HEK293 (cell line): ENCODE measurements around the gene LRRC8B.

Source experiments
- GLIS2 ChIP-seq: fragments of 450-650 bp; formaldehyde crosslinking; IDR thresholded peaks from 2 replicates; pipeline ENCODE4 v1.5.1; 2016; ENCODE audit warnings: missing biosample characterization, missing genetic modification characterization
- IKZF3 ChIP-seq: fragments of 450-650 bp; IDR thresholded peaks from 2 replicates; pipeline ENCODE4 v1.5.0; 2018; ENCODE audit warnings: missing biosample characterization, mild to moderate bottlenecking, missing genetic modification characterization, moderate library complexity
- KLF10 ChIP-seq: fragments of 450-650 bp; IDR thresholded peaks from 2 replicates; pipeline ENCODE4 v1.5.1; 2018; ENCODE audit warnings: missing biosample characterization, mild to moderate bottlenecking, missing genetic modification characterization
- KLF9 ChIP-seq: fragments of 450-650 bp; formaldehyde crosslinking; IDR thresholded peaks from 2 replicates; pipeline ENCODE4 v1.5.1; 2016; ENCODE audit warnings: missing biosample characterization, missing genetic modification characterization, low read depth
- MEIS1 ChIP-seq: sonication (generic); formaldehyde crosslinking; IDR thresholded peaks from 2 replicates; pipeline ENCODE4 v1.8.1; 2022; ENCODE audit warnings: missing genetic modification reagents, mild to moderate bottlenecking, borderline replicate concordance
- OVOL3 ChIP-seq: fragments of 450-650 bp; formaldehyde crosslinking; IDR thresholded peaks from 2 replicates; pipeline ENCODE4 v1.5.1; 2016; ENCODE audit warnings: missing biosample characterization, missing genetic modification characterization
- SP3 ChIP-seq: fragments of 450-650 bp; formaldehyde crosslinking; IDR thresholded peaks from 2 replicates; pipeline ENCODE4 v1.5.1; 2016; ENCODE audit warnings: missing biosample characterization, missing genetic modification characterization
- WT1 ChIP-seq: fragments of 450-650 bp; formaldehyde crosslinking; IDR thresholded peaks from 2 replicates; pipeline ENCODE4 v1.5.1; 2016; ENCODE audit warnings: missing biosample characterization, missing genetic modification characterization
- YY2 ChIP-seq: fragments of 450-650 bp; formaldehyde crosslinking; IDR thresholded peaks from 2 replicates; pipeline ENCODE4 v1.5.1; 2016; ENCODE audit warnings: missing biosample characterization, missing genetic modification characterization
- ZEB2 ChIP-seq: fragments of 450-650 bp; formaldehyde crosslinking; IDR thresholded peaks from 2 replicates; pipeline ENCODE4 v1.5.1; 2016; ENCODE audit warnings: missing biosample characterization, missing genetic modification characterization
- ZIC2 ChIP-seq: fragments of 450-650 bp; formaldehyde crosslinking; IDR thresholded peaks from 2 replicates; pipeline ENCODE4 v1.5.1; 2016; ENCODE audit warnings: missing biosample characterization, missing genetic modification characterization
- ZNF140 ChIP-seq: fragments of 450-650 bp; formaldehyde crosslinking; IDR thresholded peaks from 2 replicates; pipeline ENCODE4 v1.5.1; 2016; ENCODE audit warnings: missing biosample characterization, missing genetic modification characterization
- ZNF2 ChIP-seq: fragments of 450-650 bp; formaldehyde crosslinking; IDR thresholded peaks from 2 replicates; pipeline ENCODE4 v1.5.1; 2016; ENCODE audit warnings: missing biosample characterization, missing genetic modification characterization
- ZNF292 ChIP-seq: fragments of 450-650 bp; formaldehyde crosslinking; IDR thresholded peaks from 2 replicates; pipeline ENCODE4 v1.5.1; 2016; ENCODE audit warnings: low read depth, missing biosample characterization, missing genetic modification characterization, borderline replicate concordance
- ZNF335 ChIP-seq: fragments of 450-650 bp; formaldehyde crosslinking; conservative IDR thresholded peaks from 2 replicates; pipeline ENCODE4 v1.5.1; 2016; ENCODE audit warnings: missing biosample characterization, missing genetic modification characterization
- ZNF341 ChIP-seq: fragments of 450-650 bp; formaldehyde crosslinking; IDR thresholded peaks from 2 replicates; pipeline ENCODE4; 2016; ENCODE audit warnings: low read depth, missing biosample characterization, missing genetic modification characterization
- ZNF354C ChIP-seq: fragments of 450-650 bp; formaldehyde crosslinking; IDR thresholded peaks from 2 replicates; pipeline ENCODE4 v1.5.1; 2016; ENCODE audit warnings: missing biosample characterization, missing genetic modification characterization, low read depth, borderline replicate concordance
- ZNF366 ChIP-seq: fragments of 450-650 bp; formaldehyde crosslinking; conservative IDR thresholded peaks from 2 replicates; pipeline ENCODE4 v1.5.1; 2016; ENCODE audit warnings: missing biosample characterization, missing genetic modification characterization
- ZNF391 ChIP-seq: fragments of 450-650 bp; formaldehyde crosslinking; IDR thresholded peaks from 2 replicates; pipeline ENCODE4 v1.5.1; 2016; ENCODE audit warnings: low read depth, missing biosample characterization, missing genetic modification characterization, borderline replicate concordance
- ZNF394 ChIP-seq: fragments of 450-650 bp; formaldehyde crosslinking; IDR thresholded peaks from 2 replicates; pipeline ENCODE4 v1.5.1; 2016; ENCODE audit warnings: missing biosample characterization, missing genetic modification characterization, mild to moderate bottlenecking, moderate library complexity, borderline replicate concordance
- ZNF423 ChIP-seq: fragments of 450-650 bp; formaldehyde crosslinking; IDR thresholded peaks from 2 replicates; pipeline ENCODE4 v1.5.1; 2016; ENCODE audit warnings: missing biosample characterization, missing genetic modification characterization
- ZNF549 ChIP-seq: fragments of 450-650 bp; IDR thresholded peaks from 2 replicates; pipeline ENCODE4 v1.5.1; 2018; ENCODE audit warnings: missing biosample characterization, missing genetic modification characterization, mild to moderate bottlenecking, inconsistent platforms, moderate library complexity
- ZNF558 ChIP-seq: fragments of 450-650 bp; formaldehyde crosslinking; IDR thresholded peaks from 2 replicates; pipeline ENCODE4 v1.5.1; 2016; ENCODE audit warnings: missing biosample characterization, missing genetic modification characterization
- ZNF596 ChIP-seq: fragments of 450-650 bp; IDR thresholded peaks from 2 replicates; pipeline ENCODE4 v1.5.0; 2018; ENCODE audit warnings: missing biosample characterization, mild to moderate bottlenecking, missing genetic modification characterization, moderate library complexity
- ZNF621 ChIP-seq: fragments of 450-650 bp; formaldehyde crosslinking; IDR thresholded peaks from 2 replicates; pipeline ENCODE4 v1.5.1; 2017; ENCODE audit warnings: missing biosample characterization, missing genetic modification characterization
- ZNF629 ChIP-seq: fragments of 450-650 bp; formaldehyde crosslinking; IDR thresholded peaks from 2 replicates; pipeline ENCODE4 v1.5.1; 2017; ENCODE audit warnings: missing biosample characterization, missing genetic modification characterization
- ZNF701 ChIP-seq: fragments of 450-650 bp; formaldehyde crosslinking; IDR thresholded peaks from 2 replicates; pipeline ENCODE4 v1.5.1; 2016; ENCODE audit warnings: missing biosample characterization, missing genetic modification characterization
- ZNF747 ChIP-seq: fragments of 450-650 bp; formaldehyde crosslinking; IDR thresholded peaks from 2 replicates; pipeline ENCODE4 v1.5.1; 2016; ENCODE audit warnings: missing biosample characterization, missing genetic modification characterization
- ZNF76 ChIP-seq: fragments of 450-650 bp; formaldehyde crosslinking; IDR thresholded peaks from 2 replicates; pipeline ENCODE4; 2016; ENCODE audit warnings: low read depth, missing biosample characterization, missing genetic modification characterization, borderline replicate concordance
- ZNF768 ChIP-seq: fragments of 450-650 bp; formaldehyde crosslinking; IDR thresholded peaks from 2 replicates; pipeline ENCODE4 v1.5.1; 2018; ENCODE audit warnings: missing biosample characterization, mild to moderate bottlenecking, missing genetic modification characterization
- ZSCAN30 ChIP-seq: fragments of 450-650 bp; IDR thresholded peaks from 2 replicates; pipeline ENCODE4 v1.5.1; 2018; ENCODE audit warnings: missing biosample characterization, mild to moderate bottlenecking, missing genetic modification characterization, moderate library complexity
- ZXDB ChIP-seq: fragments of 450-650 bp; formaldehyde crosslinking; IDR thresholded peaks from 2 replicates; pipeline ENCODE4 v1.5.1; 2016; ENCODE audit warnings: missing biosample characterization, missing genetic modification characterization
- TF ChIP-seq, protein P1 (sequence below): fragments of 450-650 bp; formaldehyde crosslinking; IDR thresholded peaks from 2 replicates; pipeline ENCODE4 v1.5.1; 2016; ENCODE audit warnings: missing biosample characterization, missing genetic modification characterization
- TF ChIP-seq, protein P2 (sequence below): fragments of 450-650 bp; formaldehyde crosslinking; IDR thresholded peaks from 2 replicates; pipeline ENCODE4 v1.5.1; 2016; ENCODE audit warnings: missing biosample characterization, missing genetic modification characterization
- TF ChIP-seq, protein P3 (sequence below): fragments of 450-650 bp; formaldehyde crosslinking; optimal IDR thresholded peaks from 2 replicates; pipeline ENCODE3; 2016; ENCODE audit warnings: missing biosample characterization, mild to moderate bottlenecking, missing genetic modification characterization
- TF ChIP-seq, protein P4 (sequence below): fragments of 450-650 bp; formaldehyde crosslinking; IDR thresholded peaks from 2 replicates; pipeline ENCODE4 v1.5.0; 2017; ENCODE audit warnings: missing biosample characterization, missing genetic modification characterization, borderline replicate concordance

Gene LRRC8B

DNA sequence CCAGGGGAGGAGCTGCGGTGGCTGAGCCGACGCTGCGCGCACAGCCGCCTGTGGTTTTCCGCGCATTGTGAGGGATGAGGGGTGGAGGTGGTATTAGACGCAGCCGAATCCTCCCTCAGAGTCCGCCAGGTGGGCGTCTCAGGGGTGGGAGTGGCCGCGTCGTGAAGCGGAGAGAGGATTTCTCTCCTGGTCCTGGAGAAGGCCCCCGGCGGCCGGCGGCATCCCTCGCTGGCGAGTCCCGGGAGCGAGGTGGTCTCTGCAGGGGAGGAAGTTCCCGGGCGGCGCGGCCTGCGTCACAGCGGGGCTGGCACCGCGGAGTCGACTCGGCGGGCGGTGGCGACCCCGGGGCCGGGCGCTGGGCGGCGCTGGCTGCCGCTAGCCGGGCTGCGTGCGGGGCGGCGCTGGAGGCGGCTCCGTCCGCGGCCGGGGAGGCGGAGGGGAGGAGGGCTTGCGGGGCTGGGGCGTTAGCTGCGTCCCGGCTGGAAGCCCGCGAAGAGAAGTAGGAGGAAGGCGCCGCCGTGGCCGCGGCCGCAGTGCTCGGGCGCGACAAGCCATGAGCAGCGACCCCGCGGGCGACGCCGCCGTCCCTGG is 108.1 kb downstream of the LRRC8B start, which contains the start of gene LRRC8C (continued):
- TF ChIP-seq ZNF621 (tag by site-specific recombination) (no peak), ZNF391 (tag by site-specific recombination) (0 out of 2 replicates have a peak, but pooled peaks have one; percentile 23), ZNF366 (tag by site-specific recombination) (no peak), MEIS1 (CRISPR knock-in tag) (peak; percentile 39; the same call in 1 of the 2 replicates), ZNF335 (peak; percentile 72), ZNF76 (tag by site-specific recombination) (no peak), ZNF140 (tag by site-specific recombination) (no peak), ZNF2 (tag by site-specific recombination) (0 out of 2 replicates have a peak, but pooled peaks have one; percentile 11), ZNF549 (tag by site-specific recombination) (no peak), ZNF423 (tag by site-specific recombination) (peak; percentile 30; the same call in 1 of the 2 replicates), KLF9 (peak; percentile 87), IKZF3 (peak; percentile 62; the same call in 1 of the 2 replicates), ZNF394 (tag by site-specific recombination) (peak; percentile 53; the same call in 1 of the 2 replicates), ZNF596 (tag by site-specific recombination) (0 out of 2 replicates have a peak, but pooled peaks have one; percentile 28), ZSCAN30 (peak; percentile 26; the same call in 1 of the 2 replicates), WT1 (tag by site-specific recombination) (peak; percentile 35; the same call in 1 of the 2 replicates), ZNF292 (tag by site-specific recombination) (no peak), YY2 (no peak), KLF10 (tag by site-specific recombination) (peak; percentile 14; the same call in 1 of the 2 replicates), ZEB2 (peak; percentile 82), ZNF354C (tag by site-specific recombination) (no peak), ZIC2 (tag by site-specific recombination) (peak; percentile 86), ZNF629 (tag by site-specific recombination) (peak; percentile 77), ZXDB (tag by site-specific recombination) (peak; percentile 82), SP3 (peak; percentile 74), ZNF341 (peak; percentile 77), GLIS2 (tag by site-specific recombination) (peak; percentile 92), ZNF747 (no peak), ZNF558 (no peak), ZNF768 (tag by site-specific recombination) (no peak), ZNF701 (tag by site-specific recombination) (no peak), OVOL3 (0 out of 2 replicates have a peak, but pooled peaks have one; percentile 12)
- TF ChIP-seq, protein P1, sequence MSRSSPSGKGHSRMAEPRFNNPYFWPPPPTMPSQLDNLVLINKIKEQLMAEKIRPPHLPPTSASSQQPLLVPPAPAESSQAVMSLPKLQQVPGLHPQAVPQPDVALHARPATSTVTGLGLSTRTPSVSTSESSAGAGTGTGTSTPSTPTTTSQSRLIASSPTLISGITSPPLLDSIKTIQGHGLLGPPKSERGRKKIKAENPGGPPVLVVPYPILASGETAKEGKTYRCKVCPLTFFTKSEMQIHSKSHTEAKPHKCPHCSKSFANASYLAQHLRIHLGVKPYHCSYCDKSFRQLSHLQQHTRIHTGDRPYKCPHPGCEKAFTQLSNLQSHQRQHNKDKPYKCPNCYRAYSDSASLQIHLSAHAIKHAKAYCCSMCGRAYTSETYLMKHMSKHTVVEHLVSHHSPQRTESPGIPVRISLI (tag by site-specific recombination), result no peak
- TF ChIP-seq, protein P2, sequence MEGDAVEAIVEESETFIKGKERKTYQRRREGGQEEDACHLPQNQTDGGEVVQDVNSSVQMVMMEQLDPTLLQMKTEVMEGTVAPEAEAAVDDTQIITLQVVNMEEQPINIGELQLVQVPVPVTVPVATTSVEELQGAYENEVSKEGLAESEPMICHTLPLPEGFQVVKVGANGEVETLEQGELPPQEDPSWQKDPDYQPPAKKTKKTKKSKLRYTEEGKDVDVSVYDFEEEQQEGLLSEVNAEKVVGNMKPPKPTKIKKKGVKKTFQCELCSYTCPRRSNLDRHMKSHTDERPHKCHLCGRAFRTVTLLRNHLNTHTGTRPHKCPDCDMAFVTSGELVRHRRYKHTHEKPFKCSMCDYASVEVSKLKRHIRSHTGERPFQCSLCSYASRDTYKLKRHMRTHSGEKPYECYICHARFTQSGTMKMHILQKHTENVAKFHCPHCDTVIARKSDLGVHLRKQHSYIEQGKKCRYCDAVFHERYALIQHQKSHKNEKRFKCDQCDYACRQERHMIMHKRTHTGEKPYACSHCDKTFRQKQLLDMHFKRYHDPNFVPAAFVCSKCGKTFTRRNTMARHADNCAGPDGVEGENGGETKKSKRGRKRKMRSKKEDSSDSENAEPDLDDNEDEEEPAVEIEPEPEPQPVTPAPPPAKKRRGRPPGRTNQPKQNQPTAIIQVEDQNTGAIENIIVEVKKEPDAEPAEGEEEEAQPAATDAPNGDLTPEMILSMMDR, result peak; percentile 69
- TF ChIP-seq, protein P3, sequence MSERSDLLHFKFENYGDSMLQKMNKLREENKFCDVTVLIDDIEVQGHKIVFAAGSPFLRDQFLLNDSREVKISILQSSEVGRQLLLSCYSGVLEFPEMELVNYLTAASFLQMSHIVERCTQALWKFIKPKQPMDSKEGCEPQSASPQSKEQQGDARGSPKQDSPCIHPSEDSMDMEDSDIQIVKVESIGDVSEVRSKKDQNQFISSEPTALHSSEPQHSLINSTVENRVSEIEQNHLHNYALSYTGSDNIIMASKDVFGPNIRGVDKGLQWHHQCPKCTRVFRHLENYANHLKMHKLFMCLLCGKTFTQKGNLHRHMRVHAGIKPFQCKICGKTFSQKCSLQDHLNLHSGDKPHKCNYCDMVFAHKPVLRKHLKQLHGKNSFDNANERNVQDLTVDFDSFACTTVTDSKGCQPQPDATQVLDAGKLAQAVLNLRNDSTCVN (tag by site-specific recombination), result no peak
- TF ChIP-seq, protein P4, sequence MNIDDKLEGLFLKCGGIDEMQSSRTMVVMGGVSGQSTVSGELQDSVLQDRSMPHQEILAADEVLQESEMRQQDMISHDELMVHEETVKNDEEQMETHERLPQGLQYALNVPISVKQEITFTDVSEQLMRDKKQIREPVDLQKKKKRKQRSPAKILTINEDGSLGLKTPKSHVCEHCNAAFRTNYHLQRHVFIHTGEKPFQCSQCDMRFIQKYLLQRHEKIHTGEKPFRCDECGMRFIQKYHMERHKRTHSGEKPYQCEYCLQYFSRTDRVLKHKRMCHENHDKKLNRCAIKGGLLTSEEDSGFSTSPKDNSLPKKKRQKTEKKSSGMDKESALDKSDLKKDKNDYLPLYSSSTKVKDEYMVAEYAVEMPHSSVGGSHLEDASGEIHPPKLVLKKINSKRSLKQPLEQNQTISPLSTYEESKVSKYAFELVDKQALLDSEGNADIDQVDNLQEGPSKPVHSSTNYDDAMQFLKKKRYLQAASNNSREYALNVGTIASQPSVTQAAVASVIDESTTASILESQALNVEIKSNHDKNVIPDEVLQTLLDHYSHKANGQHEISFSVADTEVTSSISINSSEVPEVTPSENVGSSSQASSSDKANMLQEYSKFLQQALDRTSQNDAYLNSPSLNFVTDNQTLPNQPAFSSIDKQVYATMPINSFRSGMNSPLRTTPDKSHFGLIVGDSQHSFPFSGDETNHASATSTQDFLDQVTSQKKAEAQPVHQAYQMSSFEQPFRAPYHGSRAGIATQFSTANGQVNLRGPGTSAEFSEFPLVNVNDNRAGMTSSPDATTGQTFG (tag by site-specific recombination), result no peak
